SJSA1 (cell line): ENCODE data around the gene LZTS3. TPM values are rescaled to one million over a fixed set of nuclear protein-coding genes. Genes with fewer than 3 reads are reported as not detected.
"Not testable (repeated sequence)": the region's sequence is repeated elsewhere in the genome, so short reads cannot be mapped to it uniquely, and the experiment has no call there.

Source experiments
- DNase-seq, 2 experiments: peaks; one replicate each; pipeline ENCODE4 v3.0.0-alpha.2; 2015 to 2020; ENCODE audit warnings: low spot score in 2 of 2, low read depth in 1 of 2
- H3K27ac ChIP-seq: fragments of 250-450 bp; sonication (Bioruptor Pico); 2 replicates; pipeline ENCODE4 v1.5.1; 2020; ENCODE audit warnings: mild to moderate bottlenecking, moderate library complexity
- H3K27me3 ChIP-seq: fragments of 250-450 bp; sonication (Bioruptor Pico); replicated peaks from 2 replicates; pipeline ENCODE4 v1.5.1; 2020; ENCODE audit warnings: mild to moderate bottlenecking, moderate library complexity
- H3K36me3 ChIP-seq: fragments of 250-450 bp; sonication (Bioruptor Pico); 2 replicates; pipeline ENCODE4 v1.5.1; 2020; ENCODE audit warnings: mild to moderate bottlenecking
- H3K4me1 ChIP-seq: fragments of 250-450 bp; sonication (Bioruptor Pico); replicated peaks from 2 replicates; pipeline ENCODE4 v1.6.1; 2021; ENCODE audit warnings: mild to moderate bottlenecking
- H3K4me3 ChIP-seq: fragments of 250-450 bp; sonication (Bioruptor Pico); 2 replicates; pipeline ENCODE4 v1.5.1; 2020; ENCODE audit warnings: mild to moderate bottlenecking
- H3K9me3 ChIP-seq: fragments of 250-450 bp; sonication (Bioruptor Pico); replicated peaks from 2 replicates; pipeline ENCODE4 v1.5.1; 2020; ENCODE audit warnings: mild to moderate bottlenecking
- total RNA-seq: library from RNA; depleted of rRNA; stranded (reverse); fragments of >200 nt; shearing (Covaris generic); gene quantifications from 2 replicates; pipeline ENCODE4 v1.2.3, GENCODE V29; 2014

Gene LZTS3
- total RNA-seq, 1 experiment from 2014 or later, result 3.9 TPM

DNA sequence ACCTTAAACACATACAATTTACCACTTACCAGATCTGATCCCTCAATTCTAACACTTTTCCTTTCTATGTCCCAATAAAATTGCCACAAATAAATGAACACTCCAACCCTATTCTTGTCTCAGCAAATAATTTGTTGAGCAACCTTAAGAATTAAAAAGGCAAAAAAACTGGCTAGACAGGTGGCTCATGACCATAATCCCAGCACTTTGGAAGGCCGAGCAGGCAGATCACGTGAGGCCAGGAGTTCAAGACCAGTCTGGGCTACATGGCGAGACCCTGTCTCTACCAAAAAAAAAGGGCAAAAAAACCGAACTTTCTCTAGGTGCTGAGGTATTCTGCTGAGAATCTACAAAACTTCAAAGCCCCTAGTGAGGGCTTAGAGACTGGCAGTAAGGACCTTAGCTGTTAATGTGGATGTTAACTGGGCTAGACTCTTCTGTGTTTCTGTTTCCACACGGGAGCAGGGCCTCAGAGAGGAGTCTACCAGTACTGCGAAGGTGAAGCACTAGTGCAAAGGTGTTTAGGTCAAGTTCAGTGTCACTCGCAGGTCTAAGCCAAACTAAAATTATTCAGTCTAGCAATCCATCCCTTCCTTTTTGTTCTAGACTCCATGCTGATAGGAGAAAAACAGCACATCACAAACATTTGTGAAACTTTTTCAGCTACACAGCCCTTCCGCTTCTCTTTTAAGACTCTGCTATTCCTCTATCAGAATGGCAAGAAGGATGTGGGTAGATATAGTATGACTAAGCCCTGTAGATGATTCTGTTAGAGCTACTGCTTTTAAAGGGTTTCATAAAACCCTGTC, 16.3 kb downstream of the LZTS3 start:
- DNase-seq, result no peak

DNA sequence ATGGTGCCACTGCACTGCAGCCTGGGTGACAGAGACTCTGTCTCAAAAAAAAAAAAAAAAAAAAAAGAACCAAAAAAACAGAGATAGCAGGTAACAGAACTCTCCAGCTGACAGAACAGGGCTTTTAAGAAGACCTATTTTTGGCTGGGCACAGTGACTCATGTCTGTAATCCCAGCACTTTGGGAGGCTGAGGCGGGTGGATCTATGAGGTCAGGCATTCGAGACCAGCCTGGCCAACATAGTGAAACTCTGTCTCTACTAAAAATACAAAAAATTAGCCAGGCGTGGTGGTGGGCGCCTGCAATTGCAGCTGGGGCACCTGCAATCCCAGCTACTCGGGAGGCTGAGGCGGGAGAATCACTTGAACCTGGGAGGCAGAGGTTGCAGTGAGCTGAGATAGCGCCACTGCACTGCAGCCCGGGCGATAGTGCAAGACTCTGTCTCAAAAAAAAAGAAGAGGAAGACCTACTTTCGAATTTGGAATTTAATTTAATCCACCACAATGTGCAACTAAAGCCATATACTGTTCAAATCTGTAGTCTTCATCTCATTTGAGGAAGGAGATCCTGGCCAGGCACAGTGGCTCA, 21.2 kb downstream of the LZTS3 start:
- H3K4me1 ChIP-seq, H3K9me3 ChIP-seq, H3K27me3 ChIP-seq, H3K4me3 ChIP-seq, H3K27ac ChIP-seq, DNase-seq: not testable (repeated sequence)
- peaks cover 73% of the 10 kb centered on the region for H3K36me3 ChIP-seq

More for the DNA sequence above, 16.3 kb downstream of the LZTS3 start:
- H3K4me3 ChIP-seq, result no peak overlapping the region
- H3K27ac ChIP-seq, result no peak overlapping the region
- peaks cover 8% of the 10 kb centered on the region for H3K4me1 ChIP-seq
- H3K9me3 ChIP-seq, result no peaks in the 10 kb centered on the region
- H3K27me3 ChIP-seq, result no peaks in the 10 kb centered on the region
- peaks cover 41% of the 10 kb centered on the region for H3K36me3 ChIP-seq

DNA sequence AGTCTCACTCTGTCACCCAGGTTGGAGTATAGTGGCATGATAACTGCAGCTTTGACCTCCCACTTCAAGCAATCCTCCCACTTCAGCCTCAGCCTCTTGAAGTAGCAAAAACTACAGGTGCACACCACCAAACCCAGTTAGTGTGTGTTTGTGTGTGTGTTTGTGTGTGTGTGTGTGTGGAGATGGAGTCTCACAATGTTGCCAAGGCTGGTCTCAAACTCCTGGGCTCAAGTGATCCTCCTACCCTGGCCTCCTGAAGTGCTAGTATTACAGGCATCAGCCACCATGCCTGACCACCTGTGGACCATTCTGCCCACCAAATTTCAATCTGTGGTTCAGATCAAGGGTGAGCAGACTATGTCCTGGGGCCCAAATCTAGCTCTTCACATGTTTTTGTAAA, 22.4 kb downstream of the LZTS3 start:
- Histone ChIP-seq H3K9me3 (no peaks in the 10 kb centered on the region), H3K27ac (no peak overlapping the region), H3K4me3 (no peak overlapping the region), H3K36me3 (peaks cover 79% of the 10 kb centered on the region), H3K4me1 (no peaks in the 10 kb centered on the region), H3K27me3 (no peaks in the 10 kb centered on the region)
- DNase-seq, result no peak

DNA sequence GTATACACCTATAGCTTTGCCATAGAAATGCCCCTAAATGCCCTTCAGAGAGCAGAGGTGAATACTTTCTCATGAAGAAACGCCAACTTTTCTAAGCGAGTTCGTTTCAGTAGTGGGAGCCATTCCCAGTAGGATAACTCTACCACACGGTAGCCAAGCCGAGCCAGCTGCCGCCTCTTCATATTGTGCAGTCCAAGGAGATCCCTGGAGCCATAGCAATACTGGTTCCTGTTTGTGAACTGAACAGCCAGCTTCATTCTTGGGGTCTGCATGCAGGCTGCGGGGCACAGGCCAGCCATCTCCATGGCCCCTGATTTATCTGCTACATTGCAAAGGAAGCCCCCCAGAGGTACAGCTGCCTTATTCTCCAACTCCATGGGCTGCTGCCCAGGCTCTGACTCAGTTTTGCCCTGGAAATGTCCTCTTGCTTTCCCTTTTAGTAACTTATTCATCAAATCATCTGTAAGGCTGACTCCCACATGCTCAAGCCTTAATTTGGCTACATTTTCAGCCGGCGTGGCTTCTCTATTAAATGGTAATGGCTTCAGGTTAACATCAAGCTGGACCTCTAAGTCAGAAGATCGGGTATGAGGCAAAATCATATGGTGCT, 26.5 kb downstream of the LZTS3 start:
- Histone ChIP-seq H3K36me3 (peaks cover 65% of the 10 kb centered on the region), H3K27me3 (no peaks in the 10 kb centered on the region), H3K9me3 (no peaks in the 10 kb centered on the region), H3K27ac (no peak overlapping the region), H3K4me1 (no peaks in the 10 kb centered on the region), H3K4me3 (no peak overlapping the region)
- no peak for DNase-seq

DNA sequence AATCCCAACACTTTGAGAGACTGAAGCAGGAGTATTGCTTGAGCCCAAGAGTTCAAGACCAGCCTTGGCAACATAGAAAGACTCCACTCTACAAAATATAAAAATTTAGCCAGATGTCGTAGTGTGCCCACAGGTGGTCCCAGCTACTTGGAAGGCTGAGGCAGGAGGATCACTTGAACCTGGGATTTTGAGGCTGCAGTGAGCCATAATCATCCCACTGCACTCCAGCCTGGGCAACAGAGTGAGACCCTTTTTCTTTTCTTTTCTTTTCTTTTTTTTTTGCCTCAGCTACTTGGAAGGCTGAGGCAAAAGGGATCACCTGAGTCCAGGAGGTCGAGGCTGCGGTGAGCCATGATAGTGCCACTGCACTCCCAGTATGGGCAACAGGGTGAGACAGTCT, 31.6 kb downstream of the LZTS3 start:
- H3K36me3 ChIP-seq, result peaks cover 25% of the 10 kb centered on the region
- H3K4me1 ChIP-seq, result no peaks in the 10 kb centered on the region
- no peak overlapping the region for H3K4me3 ChIP-seq
- H3K27me3 ChIP-seq, result no peaks in the 10 kb centered on the region
- no peak overlapping the region for H3K27ac ChIP-seq
- DNase-seq, result no peak
- H3K9me3 ChIP-seq, result no peaks in the 10 kb centered on the region

DNA sequence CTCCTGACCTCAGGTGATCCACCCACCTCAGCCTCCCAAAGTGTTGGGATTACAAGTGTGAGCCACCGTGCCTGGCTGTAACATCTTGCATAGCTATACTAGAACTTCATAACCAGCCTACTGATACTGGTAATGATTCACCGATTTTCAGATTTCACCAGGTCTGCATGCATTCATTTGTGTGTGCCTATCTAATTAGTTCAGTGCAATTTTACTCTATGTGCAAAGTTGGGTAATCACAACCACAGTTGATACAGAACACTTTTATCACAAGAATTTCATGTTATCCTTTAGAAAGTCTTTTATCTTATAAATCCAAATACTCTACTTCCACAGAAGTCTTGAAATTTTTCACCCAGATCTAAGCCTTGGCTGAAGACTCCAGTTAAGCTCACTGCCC, 35.9 kb downstream of the LZTS3 start:
- Histone ChIP-seq H3K9me3 (no peaks in the 10 kb centered on the region), H3K27ac (no peak overlapping the region), H3K27me3 (no peaks in the 10 kb centered on the region), H3K4me1 (no peaks in the 10 kb centered on the region), H3K36me3 (peaks cover 3% of the 10 kb centered on the region), H3K4me3 (no peak overlapping the region)
- DNase-seq, result no peak

DNA sequence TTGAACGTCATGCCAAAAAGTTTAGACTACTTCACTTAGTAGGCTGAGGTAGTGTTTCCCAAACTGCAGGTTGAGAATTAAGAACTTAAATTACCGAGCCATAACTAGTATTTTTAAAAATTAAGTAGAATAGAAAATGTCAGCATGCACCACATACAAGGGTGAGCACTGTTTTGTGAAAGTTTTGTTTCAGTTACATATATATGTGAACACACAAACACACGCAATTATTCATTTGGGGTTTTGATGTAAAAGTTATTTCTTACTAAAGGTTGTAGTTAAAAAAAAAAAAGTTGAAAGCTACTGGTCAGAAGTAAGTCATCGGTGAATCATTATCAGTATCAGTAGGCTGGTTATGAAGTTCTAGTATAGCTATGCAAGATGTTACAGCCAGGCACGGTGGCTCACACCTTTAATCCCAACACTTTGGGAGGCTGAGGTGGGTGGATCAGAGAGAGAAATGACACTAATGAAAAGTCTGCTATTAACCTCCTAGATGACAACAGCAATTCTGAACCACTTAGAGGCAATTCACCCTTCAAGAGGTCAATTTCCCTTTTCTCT, 37.8 kb downstream of the LZTS3 start:
- DNase-seq, result no peak
- Histone ChIP-seq H3K4me1 (no peaks in the 10 kb centered on the region), H3K27me3 (no peaks in the 10 kb centered on the region), H3K4me3 (no peak overlapping the region), H3K9me3 (no peaks in the 10 kb centered on the region), H3K27ac (no peak overlapping the region), H3K36me3 (peaks cover 3% of the 10 kb centered on the region)

DNA sequence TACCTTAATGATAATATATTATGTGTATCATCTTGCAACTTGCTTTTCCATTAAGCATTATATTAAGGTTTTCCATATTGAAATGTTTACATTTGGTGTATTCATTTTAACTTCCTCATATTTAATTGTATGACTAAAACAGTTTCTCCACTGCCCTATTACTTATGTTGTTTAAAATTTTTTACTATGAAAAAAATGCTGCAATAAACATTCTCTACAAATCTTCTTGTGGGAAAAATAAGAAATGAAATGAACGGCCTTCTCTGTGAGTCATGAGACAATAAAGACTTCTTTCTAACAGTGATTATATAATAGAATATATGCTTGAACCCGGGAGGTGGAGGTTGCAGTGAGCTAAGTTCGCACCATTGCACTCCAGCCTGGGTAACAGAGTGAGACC, 39.2 kb downstream of the LZTS3 start:
- Histone ChIP-seq H3K4me3 (no peak overlapping the region), H3K9me3 (no peaks in the 10 kb centered on the region), H3K4me1 (no peaks in the 10 kb centered on the region), H3K36me3 (peaks cover 3% of the 10 kb centered on the region), H3K27ac (no peak overlapping the region), H3K27me3 (no peaks in the 10 kb centered on the region)
- DNase-seq, result no peak

DNA sequence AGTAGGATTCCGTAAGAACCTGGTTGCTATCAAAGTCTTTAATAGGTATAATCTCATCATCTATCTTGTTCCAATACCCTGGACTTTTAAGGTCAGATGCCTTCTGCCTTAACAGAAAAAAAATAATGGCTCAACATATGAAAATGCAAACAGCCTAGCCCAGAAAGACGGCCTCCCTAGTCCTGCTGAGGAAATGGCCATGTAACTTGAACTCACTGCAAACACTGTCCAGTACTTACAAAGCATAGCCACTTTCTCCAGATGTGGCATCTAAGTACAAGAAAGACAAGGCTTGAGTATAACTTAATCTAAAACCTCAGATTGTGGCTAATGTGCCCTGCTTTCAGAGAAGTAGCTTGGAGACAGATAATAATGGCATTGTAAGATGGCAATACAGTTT, 40.2 kb downstream of the LZTS3 start:
- Histone ChIP-seq H3K9me3 (no peaks in the 10 kb centered on the region), H3K4me1 (no peaks in the 10 kb centered on the region), H3K27me3 (no peaks in the 10 kb centered on the region), H3K36me3 (peaks cover 3% of the 10 kb centered on the region), H3K4me3 (no peak overlapping the region), H3K27ac (no peak overlapping the region)
- DNase-seq, result no peak

DNA sequence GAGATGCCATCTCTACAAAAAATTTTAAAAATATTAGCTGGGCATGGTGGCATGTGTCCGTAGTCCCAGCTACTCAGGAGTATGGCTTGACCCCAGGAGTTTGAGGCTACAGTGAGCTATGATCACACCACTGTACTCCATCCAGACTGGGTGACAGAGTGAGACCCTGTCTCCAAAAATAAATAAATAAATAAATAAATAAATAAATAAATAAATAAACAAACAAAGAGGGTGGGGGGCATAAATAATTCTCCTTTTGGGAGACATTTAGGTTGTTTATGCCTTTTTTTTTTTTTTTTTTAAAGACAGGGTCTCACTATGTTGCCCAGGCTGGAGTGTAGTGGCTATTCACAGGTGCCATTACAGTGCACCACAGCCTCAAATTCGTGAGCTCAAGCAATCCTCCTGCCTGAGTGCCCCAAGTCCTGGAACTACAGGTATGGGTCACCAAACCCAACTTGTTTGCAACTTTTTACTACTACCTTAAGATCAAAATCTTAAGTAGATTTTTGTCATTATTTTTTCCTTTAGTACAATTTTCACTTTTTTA, 43.2 kb downstream of the LZTS3 start:
- DNase-seq, result no peak
- H3K4me1 ChIP-seq, result no peaks in the 10 kb centered on the region
- no peak overlapping the region for H3K4me3 ChIP-seq
- H3K27me3 ChIP-seq, result no peaks in the 10 kb centered on the region
- no peaks in the 10 kb centered on the region for H3K9me3 ChIP-seq
- H3K27ac ChIP-seq, result no peak overlapping the region
- no peaks in the 10 kb centered on the region for H3K36me3 ChIP-seq

DNA sequence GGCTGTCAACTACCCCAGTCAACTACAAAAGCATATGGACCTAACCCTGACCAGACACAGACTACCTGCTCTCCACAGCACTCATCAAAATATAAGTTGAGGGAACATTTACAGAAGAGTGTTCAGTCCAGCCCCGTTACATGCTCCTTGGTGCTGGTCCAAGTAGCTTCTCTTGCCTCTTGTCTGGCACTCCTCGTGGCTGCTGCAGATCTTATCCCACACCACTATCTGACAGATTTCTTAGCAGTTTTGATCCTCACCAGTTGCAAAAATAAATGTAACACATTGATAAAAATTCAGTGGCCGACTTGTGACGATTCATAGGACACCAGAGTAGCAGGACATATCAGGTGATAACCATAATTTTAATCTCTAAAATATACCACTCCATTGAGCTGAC, 44.3 kb downstream of the LZTS3 start:
- H3K4me1 ChIP-seq, result no peaks in the 10 kb centered on the region
- H3K9me3 ChIP-seq, result no peaks in the 10 kb centered on the region

DNA sequence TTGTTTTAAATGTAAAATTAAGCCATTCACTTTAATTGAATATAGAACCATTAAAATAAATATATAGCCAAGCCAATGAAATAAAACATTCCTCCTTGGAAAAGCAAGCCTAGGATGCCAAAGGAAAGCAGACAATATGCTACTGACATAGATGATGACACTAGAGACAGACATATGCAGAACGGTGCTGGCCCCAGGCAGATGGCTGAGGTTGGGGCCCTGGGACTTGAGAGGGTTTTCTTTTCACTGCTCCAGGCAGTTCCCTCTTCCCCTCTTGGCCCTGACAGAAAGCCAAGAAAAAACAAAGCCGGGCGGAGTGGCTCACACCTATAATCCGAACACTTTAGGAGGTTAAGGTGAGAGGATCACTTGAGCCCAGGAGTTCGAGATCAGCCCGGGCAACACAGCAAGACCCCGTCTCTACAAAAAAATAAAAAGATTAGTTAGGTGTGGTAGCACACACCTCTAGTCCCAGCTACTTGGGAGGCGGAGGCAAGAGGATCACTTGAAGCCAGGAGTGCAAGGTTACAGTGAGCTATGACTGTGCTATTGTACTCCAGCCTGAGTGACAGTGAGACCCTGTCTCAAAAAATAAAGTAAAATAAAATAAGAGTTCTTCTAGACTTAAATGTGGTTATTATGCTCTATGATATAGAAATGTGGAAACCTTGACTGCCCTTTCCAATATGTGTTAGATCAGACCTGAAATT, 44.9 kb downstream of the LZTS3 start:
- no peak for DNase-seq
- Histone ChIP-seq H3K4me1 (peaks cover 2% of the 10 kb centered on the region), H3K27ac (no peak overlapping the region), H3K27me3 (no peaks in the 10 kb centered on the region), H3K36me3 (no peaks in the 10 kb centered on the region), H3K4me3 (no peak overlapping the region), H3K9me3 (no peaks in the 10 kb centered on the region)

More for the DNA sequence above, 44.3 kb downstream of the LZTS3 start:
- no peak overlapping the region for H3K27ac ChIP-seq
- no peak for DNase-seq
- no peaks in the 10 kb centered on the region for H3K36me3 ChIP-seq
- no peaks in the 10 kb centered on the region for H3K27me3 ChIP-seq
- H3K4me3 ChIP-seq, result no peak overlapping the region

DNA sequence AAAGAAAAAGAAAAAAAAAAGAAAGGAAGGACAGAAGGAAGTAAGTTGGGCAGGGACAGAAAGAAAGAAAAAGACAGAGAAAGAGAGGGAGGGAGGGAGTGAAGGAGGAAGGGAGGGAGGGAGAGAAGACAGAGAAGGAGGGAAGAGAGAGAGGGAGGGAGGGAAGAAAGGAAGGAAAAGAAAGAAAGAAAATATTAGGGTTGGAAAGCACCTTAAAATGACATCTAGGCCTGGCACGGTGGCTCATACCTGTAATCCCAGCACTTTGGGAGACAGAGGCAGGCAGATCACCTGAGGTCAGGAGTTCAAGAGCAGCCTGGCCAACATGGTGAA, 46.9 kb downstream of the LZTS3 start:
- no peak overlapping the region for H3K27ac ChIP-seq
- H3K27me3 ChIP-seq, result no peaks in the 10 kb centered on the region
- H3K9me3 ChIP-seq, result no peaks in the 10 kb centered on the region
- peaks cover 7% of the 10 kb centered on the region for H3K4me1 ChIP-seq
- H3K4me3 ChIP-seq, result no peak overlapping the region
- no peak for DNase-seq
- H3K36me3 ChIP-seq, result peaks cover 12% of the 10 kb centered on the region
